Putamen (tissue), 1 donor: Measurements from ENCODE around the gene SACS.
"Not testable (repeated sequence)": the region's sequence is repeated elsewhere in the genome, so short reads cannot be mapped to it uniquely, and the experiment has no call there.

Experiments
- DNase-seq: peaks from one replicate; pipeline ENCODE4 v3.0.0-alpha.2; 2016; ENCODE audit warnings: low spot score

Gene SACS

DNA sequence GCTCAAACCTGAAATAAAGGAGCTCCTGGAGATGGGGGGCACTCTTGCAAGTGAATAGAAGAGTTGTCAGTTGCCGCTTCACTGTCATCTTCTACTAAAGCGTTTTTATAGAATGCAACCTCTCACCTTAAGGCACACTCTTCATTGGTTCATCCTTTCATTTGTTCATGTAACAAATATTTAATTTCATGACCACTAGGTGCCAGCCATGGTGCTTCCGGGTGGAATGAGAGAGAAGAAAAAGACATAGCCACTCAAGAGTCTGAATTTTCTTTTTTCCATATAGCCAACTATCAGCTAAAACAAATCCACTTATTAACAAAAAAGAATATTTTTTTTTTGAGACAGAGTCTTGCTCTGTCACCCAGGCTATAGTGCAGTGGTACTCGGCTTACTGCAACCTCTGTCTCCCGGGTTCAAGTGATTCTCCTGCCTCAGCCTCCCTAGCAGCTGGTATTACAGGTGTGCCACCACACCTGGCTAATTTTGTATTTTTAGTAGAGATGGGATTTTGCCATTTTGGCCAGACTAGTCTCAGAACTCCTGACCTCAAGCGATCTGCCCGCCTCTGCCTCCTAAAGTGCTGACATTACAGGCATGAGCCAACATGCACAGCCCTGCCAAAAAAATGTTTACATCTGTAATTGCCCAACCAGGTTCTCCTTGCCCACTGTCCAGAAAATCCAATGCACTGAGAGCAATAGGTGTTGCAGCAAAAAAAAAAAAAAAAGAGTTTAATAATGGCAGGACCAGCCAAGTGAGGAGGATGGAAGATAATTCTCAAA is 22.1 kb upstream of the SACS start:
- DNase-seq = no peak

DNA sequence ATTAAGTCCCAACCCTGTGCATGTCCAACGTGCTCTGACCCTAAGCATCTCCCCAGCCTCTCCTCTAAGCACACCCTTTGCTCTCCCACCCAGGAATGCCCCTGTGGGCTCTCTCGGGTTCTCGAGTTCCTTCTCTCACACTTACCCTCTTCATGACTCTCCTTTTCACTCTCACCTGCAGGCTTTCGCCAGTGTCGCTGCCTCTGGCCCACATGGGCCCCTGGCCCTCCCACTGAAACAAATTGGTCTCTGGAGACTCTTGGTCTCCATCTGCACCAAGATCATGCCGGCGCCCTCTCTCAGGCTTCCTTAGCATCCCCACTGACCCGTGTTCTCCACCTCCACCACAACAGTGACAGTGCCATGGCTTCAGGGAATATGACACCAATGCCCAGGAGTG is 19.6 kb upstream of the SACS start:
- DNase-seq = no peak

DNA sequence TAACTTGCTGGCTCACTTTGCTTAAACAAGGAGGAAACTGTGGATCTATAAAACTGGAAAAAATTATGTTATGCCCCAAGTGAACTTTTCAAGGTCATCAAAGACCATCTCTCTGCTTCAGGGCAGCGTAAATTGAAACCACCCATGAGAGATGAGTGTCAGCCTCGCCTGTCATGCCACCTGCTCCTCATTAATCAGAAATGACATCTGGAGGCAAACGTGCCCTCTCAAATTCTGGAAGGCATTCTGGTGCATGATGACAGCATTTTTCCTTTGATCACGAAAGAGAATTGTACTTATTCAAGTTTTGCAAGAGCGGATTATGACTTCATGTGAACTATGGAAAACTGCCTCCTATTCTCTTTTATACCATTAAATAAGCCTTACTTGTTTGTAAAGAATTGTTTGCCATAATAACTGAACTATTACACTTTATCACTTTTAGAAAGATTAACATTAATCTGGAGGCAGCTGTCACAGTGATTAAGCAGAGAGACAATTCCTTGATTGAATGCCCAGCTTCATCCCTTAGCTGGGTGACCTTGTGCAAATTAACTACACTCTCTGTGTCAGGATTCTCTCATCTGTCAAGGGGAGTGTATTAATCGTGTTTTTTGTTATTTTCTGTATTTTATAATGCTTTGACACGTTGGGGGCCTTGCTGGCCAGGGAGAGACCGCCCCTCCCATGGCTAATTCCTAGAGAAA is 17.0 kb upstream of the SACS start:
- DNase-seq = no peak

DNA sequence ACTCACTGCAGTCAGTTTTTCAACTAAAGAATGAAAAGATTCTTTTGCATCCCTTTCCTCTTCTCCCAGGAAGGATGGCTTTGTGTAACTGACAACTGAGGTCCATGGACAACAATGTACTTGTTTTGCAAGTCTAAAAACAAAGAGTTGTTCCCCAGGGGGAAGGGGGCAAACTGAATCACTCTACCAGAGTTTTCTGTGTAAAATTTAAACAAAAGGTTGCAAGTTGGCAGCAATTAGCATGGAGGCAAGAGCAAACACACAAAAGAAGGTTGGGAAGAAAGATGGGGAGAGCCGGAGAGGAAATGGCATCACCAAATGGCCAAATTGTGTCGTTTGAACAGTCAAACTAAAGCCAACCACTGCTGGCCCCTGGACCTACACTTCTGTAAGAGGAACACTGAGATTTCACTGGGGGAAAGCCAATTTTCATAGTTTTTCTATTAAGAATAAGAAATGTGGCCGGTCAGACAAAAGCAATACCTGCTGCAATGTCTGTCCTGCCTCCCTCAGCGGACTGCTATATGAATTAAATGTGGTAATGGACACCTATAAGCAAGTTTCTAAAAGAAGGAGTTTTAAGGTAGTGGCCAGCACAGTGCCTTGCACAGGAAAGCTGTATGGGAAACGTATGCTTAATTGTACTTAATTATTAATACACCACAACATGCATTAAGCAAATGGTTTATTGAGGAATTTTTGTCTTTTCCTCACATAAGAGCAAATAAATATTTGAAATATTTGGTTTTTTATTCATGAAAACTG is 16.1 kb upstream of the SACS start:
- DNase-seq = no peak

DNA sequence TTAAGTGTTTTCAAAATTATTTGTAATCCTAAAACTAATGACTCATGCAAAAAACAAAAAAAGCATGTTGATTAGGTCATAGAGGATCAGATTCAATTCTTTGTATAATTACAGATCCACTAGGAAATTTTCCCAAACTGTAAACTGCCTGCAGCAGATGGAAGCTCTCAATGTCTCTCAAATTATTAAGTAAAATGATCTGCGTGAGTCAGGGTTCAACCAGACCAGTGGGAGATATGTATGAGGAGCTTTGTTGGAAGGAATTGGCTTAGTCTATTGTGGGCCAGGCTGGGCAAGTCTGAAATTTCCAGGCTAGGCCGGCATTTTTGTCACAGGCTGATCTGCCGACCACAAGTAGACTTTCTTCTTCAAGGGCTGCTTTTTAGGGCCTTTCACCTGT is 14.4 kb upstream of the SACS start:
- DNase-seq = no peak

DNA sequence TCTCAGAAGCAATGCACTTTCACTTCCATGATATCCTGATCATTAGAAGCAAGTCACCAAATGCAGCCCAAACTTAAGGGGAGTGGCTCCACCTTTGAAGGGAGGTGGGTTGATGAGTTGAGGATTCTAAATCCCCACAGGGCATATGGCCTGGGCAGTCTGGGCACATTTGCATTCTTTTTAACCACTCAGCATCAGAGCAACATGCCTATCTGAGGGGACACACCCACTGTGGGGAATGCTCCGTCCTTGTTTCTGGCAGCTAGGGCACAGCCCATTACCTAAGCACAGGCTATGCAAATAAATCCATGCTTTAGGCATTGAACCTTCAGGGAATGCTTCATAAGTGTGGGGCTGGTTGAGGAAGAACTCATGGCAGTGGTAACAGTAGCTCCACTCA is 12.3 kb upstream of the SACS start:
- DNase-seq = no peak

DNA sequence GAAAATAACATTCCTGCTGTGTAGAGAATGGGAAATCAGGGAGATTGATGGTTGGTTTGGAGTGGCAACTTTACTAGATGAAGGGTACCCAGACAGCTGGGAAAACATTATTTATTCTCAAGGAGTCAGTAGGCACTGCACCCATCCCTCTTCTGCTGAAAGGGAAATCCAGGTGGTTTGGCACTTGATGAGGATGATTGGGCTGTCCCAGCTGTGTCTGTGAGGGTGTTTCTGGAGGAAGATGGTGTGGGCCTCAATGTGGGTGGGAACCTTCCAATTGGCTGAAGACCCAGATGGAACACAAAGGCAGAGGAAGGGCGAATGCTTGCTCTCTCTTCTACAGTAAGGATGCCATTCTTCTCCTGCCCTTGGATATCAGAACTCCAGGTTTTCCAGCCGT is 10.4 kb upstream of the SACS start:
- DNase-seq = no peak

DNA sequence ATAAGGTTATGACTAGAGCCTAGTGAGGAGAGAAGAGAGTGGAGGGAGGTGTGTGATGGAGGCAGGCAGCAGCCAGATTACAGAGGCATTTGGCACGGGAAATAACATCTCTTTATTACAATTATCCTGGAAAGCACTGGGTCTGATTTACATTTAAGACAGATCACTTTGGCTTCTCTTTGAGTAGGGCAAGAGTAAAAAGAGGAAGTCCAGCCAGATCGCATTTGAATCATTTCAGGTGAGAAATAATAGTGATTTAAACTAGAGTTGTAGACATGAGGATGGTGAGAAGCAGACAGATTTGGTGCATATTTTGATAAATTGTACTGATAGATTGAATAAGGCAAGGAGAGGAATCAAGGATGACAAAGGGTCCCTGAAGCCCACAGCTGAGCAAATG is 9.6 kb upstream of the SACS start:
- no peak for DNase-seq

DNA sequence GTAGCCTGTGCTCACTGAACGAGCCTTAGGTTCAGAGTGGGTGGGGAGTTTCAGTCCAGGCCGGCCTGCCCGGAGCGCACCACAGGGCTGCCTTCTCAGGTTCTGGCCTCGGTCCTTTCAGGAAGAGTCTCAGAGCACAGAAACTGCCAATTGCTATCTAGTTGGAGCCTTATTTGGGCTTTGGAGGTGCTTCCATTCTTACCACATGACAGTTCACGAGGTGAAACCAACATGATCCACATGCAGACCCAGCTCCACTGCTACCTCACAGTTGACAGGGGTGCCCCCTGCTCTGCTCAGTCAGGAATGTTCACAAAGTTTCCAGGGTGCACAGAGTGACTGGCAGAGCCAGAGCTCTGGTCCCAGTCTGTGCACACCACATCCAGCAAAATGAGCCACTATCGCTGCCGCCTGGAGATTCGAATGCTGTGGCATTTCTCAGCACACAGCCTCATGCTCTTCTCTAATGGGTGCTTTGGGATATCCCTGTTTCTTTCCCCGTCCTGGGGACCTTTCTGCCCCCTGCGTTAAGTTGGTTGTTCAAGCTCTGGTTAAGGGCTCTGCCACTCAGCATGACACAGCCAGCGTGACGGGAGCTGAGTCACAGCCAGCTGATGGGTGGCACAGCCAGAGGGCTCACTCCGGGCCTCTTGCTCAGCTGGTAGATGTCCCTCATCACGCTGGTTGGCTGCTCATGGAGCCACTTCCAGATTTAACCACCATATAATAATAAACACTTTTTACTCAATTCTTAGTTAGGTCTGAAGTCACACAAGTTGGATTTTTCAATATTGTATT is 7.5 kb upstream of the SACS start:
- no peak for DNase-seq

DNA sequence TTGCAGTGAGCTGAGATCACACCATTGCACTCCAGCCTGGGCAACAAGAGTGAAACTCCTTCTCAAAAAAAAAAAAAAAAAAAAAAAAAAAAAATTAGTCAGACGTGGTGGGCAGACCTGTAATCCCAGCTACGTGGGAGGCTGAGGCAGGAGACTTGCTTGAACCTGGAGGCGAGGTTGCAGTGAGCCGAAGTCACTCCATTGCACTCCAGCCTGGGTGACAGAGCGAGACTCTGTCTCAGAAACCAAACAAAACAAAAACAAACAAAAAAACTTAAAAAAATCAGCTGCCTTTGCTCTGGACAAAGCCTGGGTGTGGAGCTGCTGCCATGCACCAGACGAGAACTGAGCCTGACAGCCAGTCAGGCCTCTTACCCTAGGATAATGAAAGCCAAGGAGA is 6.8 kb upstream of the SACS start:
- not testable (repeated sequence) for DNase-seq

DNA sequence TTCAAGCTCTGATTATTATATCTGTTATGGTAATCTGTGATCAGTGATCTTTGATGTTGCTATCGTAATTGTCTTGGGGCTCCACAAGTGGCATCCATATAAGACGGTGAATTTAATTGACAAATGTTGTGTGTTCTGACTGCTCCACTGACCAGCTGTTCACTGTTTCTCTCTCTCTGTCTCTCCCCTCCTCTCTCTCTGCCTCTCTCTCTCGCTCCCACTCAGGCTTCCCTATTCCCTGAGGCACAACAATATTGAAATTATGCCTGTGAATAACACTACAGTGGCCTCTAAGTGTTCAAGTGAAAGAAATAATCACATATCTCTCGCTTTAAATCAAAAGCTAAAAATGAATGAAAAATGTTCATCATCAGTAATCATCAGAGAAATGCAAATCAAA is 4.4 kb upstream of the SACS start:
- DNase-seq = no peak

DNA sequence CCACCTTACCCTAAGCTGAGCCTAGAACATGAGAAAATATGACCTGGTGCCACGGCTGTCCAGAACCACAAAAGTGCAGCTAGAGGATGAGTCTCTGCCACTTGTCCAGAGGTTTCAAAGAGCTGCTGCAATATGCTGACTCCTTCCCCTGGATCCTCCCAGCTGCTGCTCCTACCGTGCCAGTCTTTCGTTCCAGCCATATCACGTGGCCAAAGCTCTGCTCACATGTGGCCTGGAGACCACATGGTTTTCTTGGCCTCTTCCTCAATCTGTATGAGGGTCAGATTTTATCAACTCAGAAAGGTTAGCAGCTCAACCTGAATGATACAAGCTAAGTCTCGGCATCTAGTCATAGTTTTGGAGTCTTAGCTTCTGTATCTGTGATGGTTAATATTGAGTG is 3.2 kb upstream of the SACS start:
- no peak for DNase-seq

DNA sequence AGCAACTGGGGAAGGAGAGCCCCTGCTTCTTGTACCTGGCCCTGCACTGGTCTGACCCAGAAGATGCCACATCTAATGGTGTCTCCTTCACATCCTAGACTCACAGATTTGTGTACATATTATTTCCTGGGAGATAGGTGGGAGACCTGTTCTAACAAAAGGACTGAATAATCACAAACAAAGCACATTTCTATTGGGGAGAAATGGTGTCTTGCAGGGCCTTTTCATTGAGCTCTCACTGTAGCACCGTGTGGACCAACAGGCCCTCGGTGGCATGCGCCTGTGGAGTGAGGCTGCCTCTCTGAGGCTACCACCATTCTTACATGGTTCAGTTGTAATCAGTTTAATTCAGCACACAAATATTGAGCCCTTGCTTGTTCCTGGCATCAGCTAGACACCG is 989 bp upstream of the SACS start:
- DNase-seq = no peak

DNA sequence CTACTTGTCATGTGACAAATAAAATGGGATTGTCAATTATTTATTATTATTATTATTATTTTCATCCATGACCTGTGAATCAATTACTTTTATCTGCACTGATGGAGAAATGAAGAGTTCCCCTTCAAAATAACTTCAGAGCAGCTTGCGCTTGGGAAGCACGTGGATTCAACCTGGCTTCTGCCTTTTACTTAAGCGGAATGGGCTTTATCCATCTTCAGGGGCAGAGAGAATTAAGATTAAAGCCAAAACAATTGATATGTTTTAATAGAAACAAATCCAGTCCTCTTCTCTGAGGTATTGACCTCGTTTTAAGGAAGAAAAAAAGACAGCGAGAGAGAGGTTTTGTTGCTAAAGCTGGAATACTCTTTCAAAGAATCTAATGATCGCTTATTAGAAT is 876 bp downstream of the SACS start:
- DNase-seq = no peak

DNA sequence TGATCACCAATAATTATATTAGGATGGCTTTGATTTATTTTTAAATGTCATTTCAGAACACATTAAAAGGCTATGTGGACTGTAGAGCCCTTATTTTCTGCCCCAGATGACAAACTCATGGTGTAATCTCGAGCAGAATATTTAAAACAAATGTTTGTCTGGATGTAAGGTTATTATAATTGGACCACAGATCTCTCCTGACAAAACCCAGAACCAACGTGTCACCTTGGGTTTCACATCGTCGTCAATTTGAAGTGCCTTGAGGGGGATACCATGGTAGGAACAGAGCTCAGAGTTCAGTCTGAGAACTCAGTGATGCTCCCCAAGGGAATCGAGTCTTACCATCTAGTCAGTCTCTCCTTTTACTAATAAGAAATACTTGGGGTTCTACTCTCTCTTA is 2.8 kb downstream of the SACS start:
- no peak for DNase-seq

DNA sequence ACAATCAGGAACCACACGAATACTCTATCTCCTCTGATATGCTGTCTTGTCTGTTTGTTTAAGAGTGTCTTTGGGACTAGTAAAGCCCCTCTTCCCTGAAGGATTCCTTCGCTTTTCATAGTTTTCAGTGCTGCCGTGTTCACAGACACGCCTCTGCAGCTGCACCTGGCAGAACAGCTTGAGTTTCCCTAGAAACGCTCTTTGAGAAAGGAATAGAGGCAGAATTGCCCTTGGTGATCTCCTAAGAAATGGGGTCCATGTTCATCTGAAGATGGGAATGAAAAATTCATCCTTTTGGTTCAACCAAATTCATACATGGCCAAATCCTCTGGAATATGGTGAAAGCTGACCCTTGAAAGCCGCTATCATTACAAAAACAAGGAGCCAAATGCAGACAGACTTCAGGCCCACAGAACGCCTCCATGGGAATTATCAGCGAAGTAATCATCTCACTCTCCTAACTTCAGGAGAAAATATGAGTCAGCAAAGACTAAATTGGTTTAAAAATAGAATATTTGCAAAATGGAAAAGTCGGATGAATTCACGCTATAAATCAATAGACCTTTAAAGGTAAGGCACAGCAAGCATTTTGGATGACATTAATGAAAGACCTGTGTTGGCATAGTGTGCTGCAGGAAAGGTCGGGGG is 5.5 kb downstream of the SACS start:
- DNase-seq = peak; percentile 62

DNA sequence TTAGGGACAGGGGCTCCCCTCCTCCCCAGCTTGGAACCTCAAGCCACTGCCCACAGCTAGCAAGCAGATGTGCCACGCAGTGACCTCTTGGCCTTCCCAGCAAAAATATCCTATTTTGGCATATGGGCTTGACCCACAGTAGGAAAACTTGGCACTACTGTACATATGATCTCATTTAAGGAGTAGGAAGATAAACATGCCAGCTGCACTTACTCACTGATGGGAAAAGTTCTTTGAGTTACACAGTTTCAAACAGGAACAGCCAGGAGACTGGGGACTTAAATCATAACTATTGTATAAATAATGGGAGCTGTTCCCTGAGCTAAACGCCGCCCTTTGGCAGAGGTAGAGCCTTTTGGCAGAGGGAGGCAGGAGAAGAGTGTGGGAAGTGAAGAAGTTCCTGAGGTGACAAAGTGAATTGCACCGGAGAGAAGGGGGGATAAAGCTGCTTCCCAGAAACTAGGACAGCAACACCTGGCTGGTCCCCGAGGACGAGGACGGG is 6.1 kb downstream of the SACS start:
- DNase-seq = peak; percentile 70

DNA sequence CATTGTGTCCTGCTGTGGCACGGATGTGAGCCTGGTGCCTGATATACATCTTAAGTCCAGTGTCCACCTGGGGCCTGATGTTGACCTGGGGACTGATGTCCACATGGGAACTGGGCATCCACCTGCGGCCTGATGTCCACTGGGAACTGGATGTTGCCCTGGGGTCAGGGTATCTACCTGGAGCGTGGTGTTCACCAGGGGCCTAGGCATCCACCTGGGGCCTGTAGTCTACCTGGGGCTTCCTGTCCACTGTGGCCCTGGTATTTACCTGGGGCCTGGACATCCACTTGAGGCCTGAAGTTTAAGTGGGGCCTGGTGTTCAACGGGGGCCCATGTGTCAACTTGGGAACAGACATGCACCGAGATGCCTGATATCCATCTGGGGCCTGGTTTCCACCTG is 11.9 kb downstream of the SACS start:
- no peak for DNase-seq

DNA sequence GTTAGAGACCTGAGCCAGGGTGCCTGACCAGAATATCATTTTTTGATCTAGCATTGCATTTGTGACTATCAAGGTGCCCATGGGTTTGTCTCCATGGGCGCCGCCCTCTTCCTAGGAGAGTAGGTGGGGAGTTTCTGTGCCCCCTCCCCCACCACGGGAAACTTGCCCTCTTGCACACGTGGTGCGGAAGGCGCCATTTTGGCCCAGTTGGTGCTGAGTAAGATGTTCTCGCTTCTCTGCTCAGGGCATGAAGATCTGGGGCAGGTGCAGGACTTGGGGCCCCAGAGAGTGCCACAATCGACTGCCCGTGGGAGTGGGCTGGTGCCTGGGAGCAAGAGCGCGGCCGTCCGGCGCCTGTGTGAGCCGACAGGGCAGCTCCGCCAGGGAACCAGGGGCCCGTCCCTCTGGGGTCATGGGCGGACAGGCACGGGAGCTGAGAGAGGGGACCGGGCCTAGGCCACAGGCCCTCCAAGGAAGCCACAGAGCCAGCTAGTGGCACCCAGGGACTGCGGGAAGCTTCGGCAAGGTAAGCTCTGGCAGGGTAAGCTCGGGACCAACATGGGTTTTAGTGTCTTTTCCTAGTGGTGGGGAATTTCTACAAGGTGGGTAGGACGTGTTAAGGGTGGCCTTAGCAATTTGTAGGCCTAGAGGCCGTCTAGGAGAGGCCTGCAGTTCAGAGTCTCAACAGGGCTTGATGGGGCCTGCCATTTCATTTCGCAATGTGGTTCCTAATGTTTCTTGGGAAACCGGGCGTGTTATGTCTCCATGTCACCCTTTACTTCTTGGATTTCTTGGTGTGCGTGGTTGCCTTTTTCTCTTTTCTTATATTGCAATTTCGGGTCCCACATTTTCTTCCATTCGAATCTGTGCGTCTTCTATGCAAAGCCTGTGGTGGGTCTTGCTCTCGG is 14.5 kb downstream of the SACS start:
- DNase-seq = no peak

DNA sequence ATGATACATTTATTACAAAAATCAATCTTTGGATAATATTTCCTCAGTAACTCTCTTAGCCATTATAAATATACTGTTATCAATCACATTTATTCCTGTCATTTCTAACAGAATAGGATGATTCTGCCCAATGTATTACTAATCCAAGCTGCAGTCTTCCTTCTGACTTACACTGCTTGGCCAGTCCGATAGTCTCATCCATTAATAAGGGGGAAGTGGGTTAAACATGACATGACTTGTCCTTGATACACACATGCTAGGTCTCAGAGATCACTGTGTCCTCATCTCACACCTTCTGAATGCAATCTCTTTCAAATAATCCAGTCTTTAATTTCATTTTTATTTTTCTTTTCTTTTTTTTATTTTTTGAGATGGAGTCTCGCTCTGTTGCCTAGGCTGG is 18.8 kb downstream of the SACS start:
- no peak for DNase-seq

DNA sequence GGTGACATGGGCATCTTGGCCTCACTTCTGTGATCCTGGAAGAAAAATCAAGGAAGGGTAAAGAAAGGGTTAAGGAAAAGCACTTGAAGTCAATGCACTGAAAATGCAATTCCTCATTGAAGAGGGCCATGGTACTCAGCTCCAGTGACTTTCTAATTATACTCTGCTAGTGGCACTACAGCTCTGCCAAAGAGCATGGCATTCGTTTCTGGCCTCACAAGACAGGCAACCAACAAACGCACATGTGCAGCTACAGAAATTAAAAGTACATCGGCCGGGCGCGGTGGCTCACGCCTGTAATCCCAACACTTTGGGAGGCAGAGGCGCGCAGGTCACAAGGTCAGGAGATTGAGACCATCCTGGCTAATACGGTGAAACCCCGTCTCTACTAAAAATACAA is 21.8 kb downstream of the SACS start:
- no peak for DNase-seq
